ENCODE data around the gene SHISA9. TPM values are rescaled to one million over a fixed set of nuclear protein-coding genes. Genes with fewer than 3 reads are reported as not detected.

The SHISA9 gene
- total and polyA plus RNA-seq, 4 donors = under 0.01 to 0.08 (median 0.07) TPM; not detected in 1

GRCh38 chr16:12994402-12994801 lies 93.0 kb downstream of the SHISA9 start:
- Histone ChIP-seq H3K27me3 (ENCODE audit: control insufficient read depth in 4 of 4, insufficient read depth in 4 of 4, low read length in 3 of 4) (no peaks in the 10 kb centered on the region), H3K27ac (ENCODE audit: low read depth in 1 of 2, low read length in 2 of 2) (no peak overlapping the region), H3K4me1 (ENCODE audit: control insufficient read depth in 4 of 4, insufficient read depth in 4 of 4, low read length in 3 of 4) (no peaks in the 10 kb centered on the region), H3K36me3 (ENCODE audit: control insufficient read depth in 4 of 4, insufficient read depth in 3 of 4, low read depth in 1 of 4, low read length in 3 of 4) (no peaks in the 10 kb centered on the region), H3K9me3 (ENCODE audit: control insufficient read depth in 4 of 4, low read length in 3 of 4) (no peaks in the 10 kb centered on the region), H3K4me3 (ENCODE audit: low read depth in 1 of 3, low read length in 3 of 3) (no peak overlapping the region), H3K9ac (ENCODE audit: low read depth in 1 of 2, low read length in 2 of 2) (no peak overlapping the region)
- DNase-seq (ENCODE audit: low spot score) = no peak
- WGBS = 76% methylated on average over 4 of the region's 4 CpGs
- TF ChIP-seq NR2F2 (IDR thresholded peaks at IDR 0.05) = no peak
- TF ChIP-seq EGR1 (IDR thresholded peaks at IDR 0.05; ENCODE audit: low read depth in 2 of 2) = no peak
- TF ChIP-seq YY1 (IDR thresholded peaks at IDR 0.05) = no peak
- TF ChIP-seq RXRA (IDR thresholded peaks at IDR 0.05) = no peak
- no peak for TF ChIP-seq FOXA2 (IDR thresholded peaks at IDR 0.05)

- no peaks in the 10 kb centered on the region for H3K9me3 ChIP-seq (ENCODE audit: control insufficient read depth in 4 of 4, low read length in 3 of 4)
Measured at GRCh38 chr16:12995721-12996372, 94.4 kb downstream of the SHISA9 start.

DNA sequence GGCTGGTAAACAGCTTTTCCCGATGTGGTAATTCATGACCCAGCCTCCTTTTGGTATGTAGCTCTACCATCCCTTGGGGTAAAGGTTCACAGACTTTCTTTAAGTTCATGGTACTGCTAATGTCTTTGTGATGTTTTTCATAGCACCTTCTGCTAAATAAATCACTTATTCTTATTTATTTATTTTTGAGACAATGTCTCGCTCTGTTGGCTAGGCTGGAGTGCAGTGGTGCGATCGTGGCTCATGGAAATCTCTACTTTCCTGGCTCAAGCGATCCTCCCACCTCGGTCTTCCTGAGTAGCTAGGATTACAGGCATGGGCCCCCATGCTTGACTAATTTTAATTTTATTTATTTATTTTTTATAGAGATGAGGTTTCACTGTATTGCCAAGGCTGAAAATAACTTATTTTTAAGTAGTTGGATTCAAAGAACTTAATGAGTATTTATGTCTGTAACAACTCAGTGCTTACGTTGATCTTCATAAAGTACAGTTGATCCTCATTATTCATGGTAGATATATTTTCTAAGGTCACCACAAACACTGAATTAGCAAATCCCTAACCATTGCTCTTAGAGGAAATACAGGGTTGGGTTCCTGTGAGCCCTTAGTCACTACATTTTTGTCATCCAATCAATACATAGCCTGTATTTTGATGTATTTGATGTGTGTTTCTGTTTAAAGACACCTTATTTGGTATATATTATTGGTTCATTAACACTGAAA lies 97.1 kb downstream of the SHISA9 start:
- no peak overlapping the region for H3K4me3 ChIP-seq (ENCODE audit: low read depth in 1 of 3, low read length in 3 of 3)
- TF ChIP-seq TAF1 (conservative IDR thresholded peaks at IDR 0.05) = no peak
- no peak for TF ChIP-seq RAD21 (IDR thresholded peaks at IDR 0.05)
- no peak for TF ChIP-seq NR2F2 (IDR thresholded peaks at IDR 0.05)
- no peak for TF ChIP-seq EGR1 (IDR thresholded peaks at IDR 0.05; ENCODE audit: low read depth in 2 of 2)
- no peak for TF ChIP-seq HNF4G (IDR thresholded peaks at IDR 0.05)
- no peak for TF ChIP-seq SP1 (IDR thresholded peaks at IDR 0.05)
- no peak for TF ChIP-seq MAX (IDR thresholded peaks at IDR 0.05)
- no peak for TF ChIP-seq JUND (IDR thresholded peaks at IDR 0.05)
- TF ChIP-seq GABPA (IDR thresholded peaks at IDR 0.05 in 1 of 2, conservative IDR thresholded peaks at IDR 0.05 in 1 of 2) = no peak
- H3K27me3 ChIP-seq (ENCODE audit: control insufficient read depth in 4 of 4, insufficient read depth in 4 of 4, low read length in 3 of 4) = no peaks in the 10 kb centered on the region
- H3K9me3 ChIP-seq (ENCODE audit: control insufficient read depth in 4 of 4, low read length in 3 of 4) = no peaks in the 10 kb centered on the region
- no peak overlapping the region for H3K27ac ChIP-seq (ENCODE audit: low read depth in 1 of 2, low read length in 2 of 2)
- no peaks in the 10 kb centered on the region for H3K36me3 ChIP-seq (ENCODE audit: control insufficient read depth in 4 of 4, insufficient read depth in 3 of 4, low read depth in 1 of 4, low read length in 3 of 4)
- H3K9ac ChIP-seq (ENCODE audit: low read depth in 1 of 2, low read length in 2 of 2) = no peak overlapping the region
- WGBS = 92% methylated on average over 7 of the region's 7 CpGs
- DNase-seq (ENCODE audit: low spot score) = no peak
- peaks cover 0 to 10% (median 7%) of the 10 kb centered on the region in 4 donors for H3K4me1 ChIP-seq (ENCODE audit: control insufficient read depth in 4 of 4, insufficient read depth in 4 of 4, low read length in 3 of 4)

More at GRCh38 chr16:12995721-12996372, 94.4 kb downstream of the SHISA9 start:
- H3K27ac ChIP-seq (ENCODE audit: low read depth in 1 of 2, low read length in 2 of 2) = no peak overlapping the region
- no peaks in the 10 kb centered on the region for H3K27me3 ChIP-seq (ENCODE audit: control insufficient read depth in 4 of 4, insufficient read depth in 4 of 4, low read length in 3 of 4)
- DNase-seq (ENCODE audit: low spot score) = no peak
- no peaks in the 10 kb centered on the region for H3K36me3 ChIP-seq (ENCODE audit: control insufficient read depth in 4 of 4, insufficient read depth in 3 of 4, low read depth in 1 of 4, low read length in 3 of 4)
- H3K9ac ChIP-seq (ENCODE audit: low read depth in 1 of 2, low read length in 2 of 2) = no peak overlapping the region
- no peak overlapping the region for H3K4me3 ChIP-seq (ENCODE audit: low read depth in 1 of 3, low read length in 3 of 3)
- H3K4me1 ChIP-seq (ENCODE audit: control insufficient read depth in 4 of 4, insufficient read depth in 4 of 4, low read length in 3 of 4) = no peaks in the 10 kb centered on the region
- 77% methylated on average over 7 of the region's 7 CpGs for WGBS
- TF ChIP-seq HNF4G (IDR thresholded peaks at IDR 0.05) (no peak), RXRA (IDR thresholded peaks at IDR 0.05) (no peak), EGR1 (IDR thresholded peaks at IDR 0.05; ENCODE audit: low read depth in 2 of 2) (no peak), GABPA (IDR thresholded peaks at IDR 0.05 in 1 of 2, conservative IDR thresholded peaks at IDR 0.05 in 1 of 2) (no peak), FOXA2 (IDR thresholded peaks at IDR 0.05) (no peak), MAX (IDR thresholded peaks at IDR 0.05) (no peak), RAD21 (IDR thresholded peaks at IDR 0.05) (no peak), JUND (IDR thresholded peaks at IDR 0.05) (no peak)
- TF ChIP-seq, protein P1, sequence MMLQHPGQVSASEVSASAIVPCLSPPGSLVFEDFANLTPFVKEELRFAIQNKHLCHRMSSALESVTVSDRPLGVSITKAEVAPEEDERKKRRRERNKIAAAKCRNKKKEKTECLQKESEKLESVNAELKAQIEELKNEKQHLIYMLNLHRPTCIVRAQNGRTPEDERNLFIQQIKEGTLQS (IDR thresholded peaks at IDR 0.05) = no peak
